Endothelial cell of hepatic sinusoid (primary cell): ENCODE measurements around the gene ZNF84.

Source experiments
- in situ Hi-C: cut with HindIII; loops from 2 replicates; pipeline ENCODE4 v1.10.0; 2017; ENCODE audit warnings: low sequenced_read_pairs

ZNF84 gene

GRCh38 chr12:133037207-133038005 is at the start of gene ZNF84:
Gene ZNF84, plus strand, starts transcription at chr12:133037509. Its CDS starts 3,959 bp downstream, at chr12:133041468.
- in situ Hi-C loops = no loop called here

GRCh38 chr12:132998741-132999140 is 38.6 kb upstream of the ZNF84 start:
- in situ Hi-C loops = no loop called here

GRCh38 chr12:133010657-133011297 is 26.5 kb upstream of the ZNF84 start:
- in situ Hi-C loops = loop anchor here (5.0 kb wide), 1 partner anchor 63 kb away; no protein-coding TSS in a partner anchor

- in situ Hi-C loops = no loop called here
These were observed 13.7 kb upstream of the ZNF84 start for GRCh38 chr12:133023566-133023965.

GRCh38 chr12:133026996-133027395 is 10.3 kb upstream of the ZNF84 start:
- in situ Hi-C loops = no loop called here

- in situ Hi-C loops = no loop called here
These were observed 905 bp downstream of the ZNF84 start for GRCh38 chr12:133038118-133038709.

- in situ Hi-C loops = no loop called here
These were observed 9.4 kb downstream of the ZNF84 start for GRCh38 chr12:133046698-133047097.

- in situ Hi-C loops = loop anchor here (5.0 kb wide), 1 partner anchor 50 kb away; no protein-coding TSS in a partner anchor
These were observed 20.1 kb downstream of the ZNF84 start for GRCh38 chr12:133057446-133057845.

GRCh38 chr12:133058203-133059113 is 21.1 kb downstream of the ZNF84 start:
- in situ Hi-C loops = loop anchor here (5.0 kb wide), 1 partner anchor 49 kb away; no protein-coding TSS in a partner anchor

GRCh38 chr12:133061954-133062353 is 24.6 kb downstream of the ZNF84 start:
- in situ Hi-C loops = no loop called here

- in situ Hi-C loops = no loop called here
These were observed 26.2 kb downstream of the ZNF84 start for GRCh38 chr12:133063556-133063955.

- in situ Hi-C loops = no loop called here
These were observed 36.5 kb downstream of the ZNF84 start for GRCh38 chr12:133073836-133074235.

GRCh38 chr12:133080026-133080367 is 42.7 kb downstream of the ZNF84 start:
- in situ Hi-C loops = no loop called here

GRCh38 chr12:133080368-133081158 is 43.3 kb downstream of the ZNF84 start, which contains the start of gene ZNF140:
Gene ZNF140, plus strand, starts transcription at chr12:133080923. Its CDS starts 398 bp downstream, at chr12:133081321.
- in situ Hi-C loops = no loop called here

- in situ Hi-C loops = no loop called here
These were observed 44.0 kb downstream of the ZNF84 start for GRCh38 chr12:133081159-133081780.

- in situ Hi-C loops = no loop called here
These were observed 46.0 kb downstream of the ZNF84 start for GRCh38 chr12:133083345-133083744.

GRCh38 chr12:133105620-133106019 is 68.3 kb downstream of the ZNF84 start:
- in situ Hi-C loops = loop anchor here (5.0 kb wide), 1 partner anchor 48 kb away; no protein-coding TSS in a partner anchor

GRCh38 chr12:133106253-133106652 is 68.9 kb downstream of the ZNF84 start:
- in situ Hi-C loops = loop anchor here (5.0 kb wide), 1 partner anchor 49 kb away; no protein-coding TSS in a partner anchor

- in situ Hi-C loops = loop anchor here (5.0 kb wide), 1 partner anchor 50 kb away; no protein-coding TSS in a partner anchor
These were observed 69.8 kb downstream of the ZNF84 start for GRCh38 chr12:133107121-133107520.
